Stimulated activated CD4-positive, alpha-beta T cell treated with anti-CD3 and anti-CD28 coated beads, Interleukin-2, amount 100 ng/mL, for 4 hours (primary cell): ENCODE measurements around the gene AKT3.
"Not testable (repeated sequence)": the region's sequence is repeated elsewhere in the genome, so short reads cannot be mapped to it uniquely, and the experiment has no call there.

ENCODE experiments used
- DNase-seq: peaks from one replicate; pipeline ENCODE4 v3.0.0-alpha.2; 2020; ENCODE audit warnings: low read depth

AKT3 gene

DNA sequence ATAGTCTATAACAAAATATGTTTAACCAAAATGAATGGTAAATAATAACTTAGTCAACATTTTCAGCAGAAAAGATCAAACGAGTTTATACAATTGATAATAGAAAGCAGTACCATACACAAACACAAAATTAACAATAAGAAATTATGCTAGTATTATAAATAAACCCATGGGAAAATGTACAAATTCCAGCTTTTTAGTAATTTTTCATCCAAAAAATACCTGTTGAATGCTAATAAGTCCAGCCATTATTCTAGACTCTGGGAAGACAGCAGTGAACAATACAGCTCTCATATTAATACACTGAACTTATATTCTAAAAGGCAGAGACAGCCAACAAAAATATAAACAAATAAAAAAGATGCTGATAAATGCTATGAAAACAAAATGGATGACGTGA lies 66.3 kb downstream of the AKT3 start:
- DNase-seq = no peak

GRCh38 chr1:243772361-243773050 lies 77.5 kb downstream of the AKT3 start:
- not testable (repeated sequence) for DNase-seq

- DNase-seq = no peak
These were observed 79.2 kb downstream of the AKT3 start for GRCh38 chr1:243770860-243771259.

GRCh38 chr1:243765676-243766075 lies 84.4 kb downstream of the AKT3 start:
- no peak for DNase-seq

- DNase-seq = no peak
These were observed 86.2 kb downstream of the AKT3 start for GRCh38 chr1:243763806-243764205.

- no peak for DNase-seq
These were observed 91.4 kb downstream of the AKT3 start for GRCh38 chr1:243758647-243759046.

DNA sequence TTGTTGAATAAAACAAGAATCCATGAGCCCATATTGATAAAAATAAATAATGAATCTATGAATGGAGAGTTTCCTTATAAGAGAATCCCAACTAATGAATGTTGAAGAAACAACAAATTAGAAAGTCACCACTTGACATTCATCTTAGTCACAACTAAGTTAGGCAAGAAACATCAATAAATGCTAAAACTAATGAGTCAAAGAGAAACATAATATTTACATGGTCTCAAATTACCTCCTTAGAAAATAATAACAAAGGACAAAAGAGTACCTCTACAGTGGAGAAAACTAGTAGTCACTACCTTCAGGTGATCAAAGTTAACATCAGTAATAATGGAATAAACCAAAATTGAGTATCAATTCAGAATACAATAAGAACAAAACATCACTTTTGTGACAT lies 93.5 kb downstream of the AKT3 start:
- DNase-seq = no peak

DNA sequence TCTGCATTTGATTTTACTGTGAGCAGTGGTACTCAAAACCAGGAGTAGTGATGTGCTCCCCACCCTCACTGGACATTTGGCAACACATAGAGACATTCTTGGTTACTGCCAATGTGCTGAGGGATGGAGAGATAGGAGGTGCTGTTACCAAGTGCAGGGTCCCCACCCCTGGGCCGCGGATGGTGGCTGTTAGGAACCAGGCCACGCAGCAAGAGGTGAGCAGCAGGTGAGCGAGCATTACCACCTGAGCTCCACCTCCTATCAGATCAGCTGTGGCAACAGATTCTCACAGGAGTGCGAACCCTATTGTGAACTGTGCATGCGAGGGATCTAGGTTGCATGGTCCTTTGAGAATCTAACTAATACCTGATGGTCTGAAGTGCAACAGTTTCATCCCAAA lies 95.7 kb downstream of the AKT3 start:
- no peak for DNase-seq

DNA sequence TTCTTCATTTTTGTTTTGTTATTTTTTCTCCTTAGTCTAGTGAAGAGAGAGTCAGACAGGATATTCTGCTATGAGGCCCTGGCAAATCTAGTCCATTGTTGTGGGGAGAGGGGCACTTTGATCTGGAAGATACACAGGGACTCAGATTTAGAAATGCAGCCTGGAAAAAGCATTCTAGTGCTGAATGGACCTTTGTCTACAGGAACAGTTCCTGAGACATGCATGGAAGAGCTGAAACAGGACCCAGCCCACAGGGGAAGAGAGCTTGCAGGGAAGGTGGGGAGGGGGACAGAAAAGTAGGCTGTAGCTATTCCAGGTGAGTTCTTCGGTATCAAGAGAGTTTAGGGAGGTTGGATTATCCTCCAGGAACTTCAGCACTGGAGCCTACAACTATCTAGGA lies 98.5 kb downstream of the AKT3 start:
- no peak for DNase-seq

- peak; percentile 6 for DNase-seq
These were observed 101.2 kb downstream of the AKT3 start for GRCh38 chr1:243748706-243749283.

GRCh38 chr1:243748227-243748626 lies 101.8 kb downstream of the AKT3 start:
- DNase-seq = no peak

- DNase-seq = no peak
These were observed 103.3 kb downstream of the AKT3 start for GRCh38 chr1:243746751-243747150.

DNA sequence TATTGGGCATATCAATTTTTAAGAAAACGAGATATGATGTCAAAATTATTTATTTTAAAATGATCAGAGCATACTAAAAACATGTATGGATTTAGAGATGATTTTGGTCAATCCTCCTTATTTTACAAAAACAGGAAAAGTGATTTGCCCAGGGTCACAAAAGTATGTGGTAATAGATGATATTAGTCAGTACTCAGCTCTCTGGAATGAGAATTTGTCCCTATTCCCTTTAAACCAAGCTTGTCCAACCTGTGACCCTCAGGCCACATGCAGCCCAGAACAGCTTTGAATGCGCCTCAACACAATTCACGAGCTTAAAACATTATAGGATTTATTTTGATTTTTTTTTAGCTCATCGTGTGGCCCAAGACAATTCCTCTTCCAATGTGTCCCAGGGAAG lies 104.7 kb downstream of the AKT3 start:
- no peak for DNase-seq

GRCh38 chr1:243742819-243743218 lies 107.2 kb downstream of the AKT3 start:
- no peak for DNase-seq

DNA sequence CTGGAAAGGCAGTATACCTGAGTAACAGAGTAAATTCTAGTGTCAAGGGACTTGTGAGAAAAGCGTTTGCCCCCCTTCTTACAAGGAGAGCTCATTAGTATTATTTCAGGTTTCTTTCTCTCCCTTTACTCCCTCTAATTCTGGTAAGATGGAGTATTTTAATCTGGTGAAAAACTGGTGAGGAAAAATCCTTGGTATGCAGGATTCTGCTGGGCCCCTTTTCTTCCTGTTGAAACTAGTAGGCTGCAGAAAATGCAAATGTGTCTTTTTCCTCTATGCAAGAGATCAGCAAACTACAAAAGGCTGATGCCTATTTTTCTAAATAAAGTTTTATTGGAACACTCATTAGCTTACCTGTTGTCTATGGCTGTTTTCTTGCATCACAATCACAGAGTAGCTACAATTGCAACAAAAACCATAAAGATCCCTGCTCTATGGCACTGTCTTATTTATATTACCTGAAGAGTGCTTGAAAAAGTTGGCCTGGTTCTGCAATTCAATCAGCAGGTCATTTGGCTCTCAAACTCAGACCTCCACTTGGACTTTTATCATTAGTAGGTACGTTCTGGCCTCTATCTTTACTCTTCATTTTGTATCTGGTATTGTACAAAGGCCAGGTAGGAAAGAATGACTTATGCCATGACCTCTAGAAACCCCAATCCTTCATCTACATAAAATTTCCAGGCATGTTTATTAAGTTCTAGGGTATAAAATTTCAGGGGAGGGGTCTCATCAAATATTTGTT lies 109.6 kb downstream of the AKT3 start:
- no peak for DNase-seq

DNA sequence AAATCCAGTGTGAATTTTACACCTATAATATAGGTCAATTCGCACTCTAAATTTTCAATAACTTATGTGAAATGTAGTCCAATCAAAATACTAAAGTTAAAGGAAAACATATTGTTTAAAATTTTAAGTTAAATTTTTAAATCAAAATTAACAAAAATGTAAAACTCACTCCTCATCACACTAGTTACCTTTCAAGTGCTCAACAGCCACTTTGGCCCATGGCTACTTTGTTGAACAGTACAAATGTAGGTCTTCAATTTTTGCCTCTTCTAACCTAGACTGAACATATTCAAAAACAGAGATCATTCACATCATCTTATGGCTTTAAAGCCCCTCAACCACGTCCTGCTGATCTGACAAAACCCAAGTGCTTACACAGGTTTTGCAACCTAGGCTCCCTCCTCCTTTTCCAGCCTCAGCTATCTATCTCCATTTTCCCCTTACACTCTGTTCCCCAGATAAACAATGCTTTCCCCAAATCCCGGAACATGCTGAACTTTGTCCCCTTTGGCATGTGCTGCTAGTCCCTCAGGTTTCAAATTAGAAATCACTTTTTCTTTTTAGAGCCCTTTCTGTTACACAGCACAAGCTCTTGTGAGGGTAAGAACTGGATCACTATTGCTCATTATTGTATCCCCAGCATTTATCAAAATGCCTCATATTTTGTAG lies 110.6 kb downstream of the AKT3 start:
- no peak for DNase-seq

- DNase-seq = no peak
These were observed 112.0 kb downstream of the AKT3 start for GRCh38 chr1:243738020-243738419.

DNA sequence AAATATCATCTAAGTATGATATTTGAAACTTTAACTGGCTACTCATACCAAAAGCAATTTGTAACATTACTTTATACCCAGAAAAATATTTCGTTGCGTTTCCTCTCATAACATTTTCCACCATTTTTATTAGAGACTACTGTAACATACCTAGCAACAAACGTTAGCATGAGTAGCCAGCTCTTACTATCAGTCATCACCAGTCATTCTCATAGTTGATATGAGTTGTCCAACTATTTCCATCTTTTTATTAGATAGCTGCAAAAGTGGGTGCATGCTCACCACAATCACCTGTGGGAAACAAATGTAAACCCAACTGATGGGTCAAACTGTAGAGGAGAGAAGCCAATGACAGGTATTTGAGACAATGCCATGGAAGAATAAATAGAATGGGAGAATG lies 114.6 kb downstream of the AKT3 start:
- no peak for DNase-seq

- DNase-seq = no peak
These were observed 115.7 kb downstream of the AKT3 start for GRCh38 chr1:243734308-243734695.

GRCh38 chr1:243733670-243734307 lies 116.3 kb downstream of the AKT3 start:
- no peak for DNase-seq

GRCh38 chr1:243732637-243733036 lies 117.4 kb downstream of the AKT3 start:
- no peak for DNase-seq

GRCh38 chr1:243731974-243732625 lies 117.9 kb downstream of the AKT3 start:
- no peak for DNase-seq
